Tongue (tissue), 2 donors: ENCODE results near the gene PIGR. TPM values are rescaled to one million over a fixed set of nuclear protein-coding genes. Genes with fewer than 3 reads are reported as not detected.

ENCODE experiments used
- DNase-seq: peaks from one replicate; pipeline ENCODE4 v3.0.0-alpha.2; 2015
- total RNA-seq: library from RNA; depleted of rRNA; stranded (reverse); fragments of >200 nt; gene quantifications from one replicate; pipeline ENCODE4 v1.2.3, GENCODE V29; 2014

PIGR gene
- total RNA-seq, 1 donor from 2014 or later: 4.2 TPM

- DNase-seq: peak; percentile 77
These were observed 36.9 kb downstream of the PIGR start for GRCh38 chr1:206909161-206909882.

DNA sequence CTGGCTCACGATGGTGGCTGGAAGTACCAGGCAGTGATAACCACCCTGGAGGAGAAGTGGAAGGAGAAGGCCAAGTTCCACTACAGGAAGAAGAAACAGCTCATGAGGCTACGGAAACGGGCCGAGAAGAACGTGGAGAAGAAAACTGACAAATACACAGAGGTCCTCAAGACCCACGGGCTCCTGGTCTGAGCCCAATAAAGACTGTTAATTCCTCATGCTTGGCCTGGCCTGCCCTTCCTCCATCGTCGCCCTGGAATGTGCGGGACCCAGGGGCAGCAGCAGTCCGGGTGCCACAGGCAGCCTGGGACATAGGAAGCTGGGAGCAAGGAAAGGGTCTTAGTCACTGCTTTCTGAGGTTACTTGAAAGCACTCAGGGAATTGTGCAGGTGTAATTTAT is 38.2 kb downstream of the PIGR start:
- no peak for DNase-seq

DNA sequence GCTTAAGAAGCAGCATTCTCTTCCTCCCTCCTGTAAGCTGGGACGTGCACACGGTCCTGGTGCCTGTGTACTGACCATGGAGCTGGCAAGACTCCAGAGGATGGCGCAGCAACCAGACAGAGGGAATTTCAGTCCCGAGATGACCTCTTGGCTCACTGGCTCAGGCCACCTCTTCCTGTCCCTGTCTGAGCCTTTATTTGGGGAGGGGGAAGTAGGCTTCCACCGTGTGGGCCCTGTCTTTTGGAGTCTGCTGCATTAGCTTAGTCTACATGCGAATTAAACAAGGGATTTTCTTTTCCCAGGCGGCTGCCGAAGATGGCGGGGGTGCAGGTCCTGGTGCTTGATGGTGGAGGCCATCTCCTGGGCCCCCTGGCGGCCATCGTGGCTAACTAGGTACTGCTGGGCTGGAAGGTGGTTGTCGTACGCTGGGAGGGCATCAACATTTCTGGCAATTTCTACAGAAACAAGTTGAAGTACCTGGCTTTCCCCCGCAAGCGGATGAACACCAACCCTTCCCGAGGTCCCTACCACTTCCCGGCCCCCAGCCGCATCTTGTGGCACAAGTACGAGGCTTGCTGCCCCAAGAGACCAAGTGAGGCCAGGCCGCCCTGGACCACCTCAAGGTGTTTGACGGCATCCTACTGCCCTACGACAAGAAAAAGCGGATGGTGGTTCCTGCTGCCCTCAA is 38.8 kb downstream of the PIGR start:
- no peak for DNase-seq

- DNase-seq: no peak
These were observed 40.7 kb downstream of the PIGR start for GRCh38 chr1:206905295-206906164.

- DNase-seq: no peak
These were observed 41.7 kb downstream of the PIGR start for GRCh38 chr1:206904423-206905142.

GRCh38 chr1:206903687-206904086 is 42.6 kb downstream of the PIGR start:
- no peak for DNase-seq

GRCh38 chr1:206902702-206903101 is 43.6 kb downstream of the PIGR start:
- DNase-seq: no peak

DNA sequence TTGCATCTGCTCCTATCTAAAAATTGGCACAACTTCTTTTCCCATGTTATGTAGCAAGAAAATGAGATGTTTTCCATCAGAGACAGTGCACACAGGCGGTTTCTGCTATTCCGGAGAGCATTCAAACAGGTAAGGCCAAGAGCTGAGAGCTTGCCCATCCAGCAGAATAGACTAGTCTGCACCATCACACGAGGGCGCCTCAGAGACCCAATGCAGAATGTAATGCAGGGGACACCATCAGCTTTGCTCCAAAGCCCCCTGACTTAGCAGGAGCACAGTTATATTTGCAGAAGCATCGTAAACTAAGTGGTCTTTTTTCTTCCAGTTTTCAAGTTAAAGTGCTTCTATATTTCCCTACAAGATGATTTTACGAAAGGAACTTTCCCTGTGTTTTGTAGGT is 44.3 kb downstream of the PIGR start:
- DNase-seq: no peak

GRCh38 chr1:206900149-206900548 is 46.1 kb downstream of the PIGR start:
- DNase-seq: no peak

DNA sequence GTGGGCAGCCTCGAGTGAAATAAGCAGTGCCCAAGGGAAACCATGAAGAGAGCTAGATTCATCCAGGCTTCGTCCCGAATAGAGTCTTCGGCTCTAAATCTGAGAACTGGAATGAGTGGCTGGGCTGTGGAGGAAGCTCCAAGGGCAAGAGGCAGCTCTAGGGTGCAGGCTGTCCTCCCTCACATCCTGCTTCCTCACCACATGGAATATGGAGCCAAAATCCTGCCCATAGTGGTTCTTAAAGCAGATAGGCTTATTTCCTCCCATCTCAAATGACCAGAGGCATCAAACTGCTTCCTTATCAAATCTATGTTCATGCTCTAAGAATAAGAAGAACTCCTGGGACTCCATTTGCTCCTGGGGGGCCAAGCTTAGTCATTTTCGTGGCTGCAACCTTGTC is 46.5 kb downstream of the PIGR start:
- DNase-seq: no peak

GRCh38 chr1:206898915-206899431 is 47.3 kb downstream of the PIGR start:
- no peak for DNase-seq

- no peak for DNase-seq
These were observed 48.0 kb downstream of the PIGR start for GRCh38 chr1:206898089-206898914.

DNA sequence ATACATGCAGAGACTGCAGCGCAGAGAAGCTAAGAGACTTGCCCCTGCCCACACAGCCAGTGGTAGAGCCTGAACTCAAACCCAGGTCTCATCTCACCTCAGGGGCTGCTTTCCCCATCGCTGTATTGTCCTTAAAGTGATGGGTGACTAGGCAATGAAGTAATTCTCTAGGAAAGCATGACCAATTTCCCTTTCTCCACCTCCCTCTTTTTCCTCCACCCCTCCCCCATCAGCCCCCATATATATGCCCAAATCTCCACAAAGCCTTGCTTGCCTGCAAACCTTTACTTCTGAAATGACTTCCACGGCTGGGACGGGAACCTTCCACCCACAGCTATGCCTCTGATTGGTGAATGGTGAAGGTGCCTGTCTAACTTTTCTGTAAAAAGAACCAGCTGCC is 49.1 kb downstream of the PIGR start, which contains the start of gene IL24:
Gene IL24, plus strand, starts transcription at position 269 of the 400 bp plus-strand sequence. CDS start 390 bp downstream, outside the sequence.
- no peak for DNase-seq

DNA sequence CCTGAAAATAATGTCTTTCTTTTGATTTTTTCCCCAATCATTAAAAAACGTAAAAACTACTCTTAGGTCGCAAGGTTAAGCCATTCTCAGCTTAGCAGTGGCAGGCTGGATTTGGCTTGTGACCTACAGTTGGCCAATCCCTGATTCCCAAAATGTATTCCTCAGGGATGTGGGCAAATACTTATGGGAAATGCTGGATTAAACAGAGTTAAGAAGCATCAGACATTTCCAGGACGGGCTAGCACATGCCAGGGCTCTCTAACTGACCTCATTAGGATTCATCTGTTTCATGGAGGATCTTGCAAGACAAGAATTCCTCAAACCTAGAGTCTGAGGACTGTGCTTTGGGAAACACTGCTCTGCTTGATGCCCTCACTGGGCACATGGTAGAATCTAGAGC is 50.0 kb downstream of the PIGR start:
- DNase-seq: no peak

- peak; percentile 29 for DNase-seq
These were observed 50.4 kb downstream of the PIGR start for GRCh38 chr1:206895837-206896242.

DNA sequence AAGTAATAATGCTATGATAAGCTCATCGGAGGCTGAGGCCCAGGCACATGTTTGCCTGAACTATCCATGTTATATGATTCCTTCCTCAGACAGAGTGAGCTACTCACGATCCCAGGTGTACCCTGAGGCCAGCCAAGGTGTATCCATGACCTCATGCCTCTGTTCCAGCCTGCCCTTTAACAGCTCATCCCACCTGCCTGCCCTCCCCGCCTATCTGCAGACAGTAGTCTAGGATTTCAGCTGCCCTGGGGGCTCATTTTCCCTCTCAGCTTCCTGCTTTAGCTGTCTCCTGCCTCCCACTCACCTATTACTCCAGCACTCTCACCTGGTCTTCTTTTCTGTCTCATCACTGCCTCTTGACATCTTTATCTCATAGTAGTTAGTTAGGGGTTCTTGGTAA is 50.9 kb downstream of the PIGR start:
- DNase-seq: peak; percentile 31

- no peak for DNase-seq
These were observed 52.9 kb downstream of the PIGR start for GRCh38 chr1:206893380-206893779.

- no peak for DNase-seq
These were observed 53.8 kb downstream of the PIGR start for GRCh38 chr1:206892351-206892984.

DNA sequence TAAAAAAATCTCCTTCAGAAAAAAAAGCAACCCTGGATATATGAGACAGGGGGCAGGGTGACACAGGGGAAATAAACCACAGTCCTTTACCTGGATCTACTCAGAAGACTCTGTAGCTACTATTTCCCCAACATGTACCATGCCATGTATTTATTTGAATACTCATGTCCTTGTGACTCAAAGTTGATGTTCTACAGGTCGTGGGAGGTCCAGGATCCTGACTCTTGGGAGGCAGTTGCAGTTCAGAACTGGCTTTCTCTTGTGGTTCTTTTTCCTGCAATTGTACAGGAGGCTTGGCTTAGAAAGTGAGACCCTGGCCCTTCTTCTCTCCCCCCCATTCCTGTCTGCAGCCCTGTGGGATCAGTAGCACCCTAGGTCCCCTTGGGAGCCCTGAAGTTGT is 54.9 kb downstream of the PIGR start:
- DNase-seq: no peak
